Eye (tissue), 1 donor: ENCODE results near the gene PTPRG.
A peak's percentile ranks its signal among the peaks of the same experiment; 100 is the strongest.

Experiments used
- DNase-seq: peaks from one replicate; pipeline ENCODE4 v3.0.0-alpha.2; 2015

The PTPRG gene

GRCh38 chr3:61563313-61564271, 2.2 kb downstream of the PTPRG start:
- DNase-seq, result peak; percentile 68

GRCh38 chr3:61564395-61565059, 3.2 kb downstream of the PTPRG start:
- DNase-seq, result peak; percentile 90

- no peak for DNase-seq
Observed at GRCh38 chr3:61565569-61565968, 4.2 kb downstream of the PTPRG start.

GRCh38 chr3:61568127-61568526, 6.8 kb downstream of the PTPRG start:
- no peak for DNase-seq

- DNase-seq, result no peak
Observed at GRCh38 chr3:61569856-61570580, 8.6 kb downstream of the PTPRG start.

GRCh38 chr3:61570813-61571212, 9.4 kb downstream of the PTPRG start:
- no peak for DNase-seq

- no peak for DNase-seq
Observed at GRCh38 chr3:61571516-61572336, 10.4 kb downstream of the PTPRG start.

GRCh38 chr3:61572879-61573278, 11.5 kb downstream of the PTPRG start:
- no peak for DNase-seq

- DNase-seq, result no peak
Observed at GRCh38 chr3:61573441-61573840, 12.1 kb downstream of the PTPRG start.

GRCh38 chr3:61574854-61575253, 13.5 kb downstream of the PTPRG start:
- no peak for DNase-seq

GRCh38 chr3:61575893-61576292, 14.5 kb downstream of the PTPRG start:
- DNase-seq, result no peak

- no peak for DNase-seq
Observed at GRCh38 chr3:61577760-61578159, 16.4 kb downstream of the PTPRG start.

- no peak for DNase-seq
Observed at GRCh38 chr3:61578667-61579367, 17.4 kb downstream of the PTPRG start.

GRCh38 chr3:61579685-61580084, 18.3 kb downstream of the PTPRG start:
- DNase-seq, result no peak

- no peak for DNase-seq
Observed at GRCh38 chr3:61580982-61581643, 19.7 kb downstream of the PTPRG start.

GRCh38 chr3:61582287-61582686, 20.9 kb downstream of the PTPRG start:
- DNase-seq, result no peak

GRCh38 chr3:61582846-61583245, 21.5 kb downstream of the PTPRG start:
- DNase-seq, result no peak

- no peak for DNase-seq
Observed at GRCh38 chr3:61583890-61584875, 22.8 kb downstream of the PTPRG start.

- no peak for DNase-seq
Observed at GRCh38 chr3:61589856-61590255, 28.5 kb downstream of the PTPRG start.

- DNase-seq, result no peak
Observed at GRCh38 chr3:61591300-61591699, 29.9 kb downstream of the PTPRG start.
